PC-9 (cell line): ENCODE results near the gene ADGRG7. TPM values are rescaled to one million over a fixed set of nuclear protein-coding genes. Genes with fewer than 3 reads are reported as not detected.

Experiments
- BruUV-seq: library from RNA; stranded (reverse); fragments of 400-500 nt; replicated peaks from 2 replicates; lab custom pipeline; 2021; lab: Mats Ljungman, UMichigan
- CTCF ChIA-PET: fragments of 300-600 bp; sonication (Branson Sonifier 250); formaldehyde crosslinking; loops from one replicate; lab custom pipeline; 2022; ENCODE audit warnings: antibody characterized with exemption; lab: Charles Lee
- POLR2A ChIA-PET: fragments of 300-600 bp; sonication (Branson Sonifier 250); formaldehyde crosslinking; loops from one replicate; lab custom pipeline; 2022; ENCODE audit warnings: antibody characterized with exemption; ENCODE audit not compliant: unreplicated experiment; lab: Charles Lee
- DNase-seq, 2 experiments: peaks; one replicate each; pipeline versions ENCODE4 v3.0.0 to v3.0.0-alpha.2; 2015 to 2022; ENCODE audit warnings: mixed read lengths in 1 of 2
- H2AFZ ChIP-seq: fragments of 200-600 bp; sonication (generic); 2 replicates; pipeline ENCODE4 v1.8.1; 2017; ENCODE audit warnings: antibody characterized with exemption
- H3F3A ChIP-seq: fragments of 200-600 bp; sonication (generic); 2 replicates; pipeline ENCODE4 v1.8.1; 2017; ENCODE audit warnings: antibody characterized with exemption, mild to moderate bottlenecking, low read depth; ENCODE audit not compliant: insufficient read depth
- H3K27ac ChIP-seq: fragments of 200-600 bp; sonication (generic); 2 replicates; pipeline ENCODE4 v1.6.1; 2016; ENCODE audit warnings: mixed run types
- H3K27me3 ChIP-seq: fragments of 200-600 bp; sonication (generic); 2 replicates; pipeline ENCODE4 v1.6.1; 2016; ENCODE audit warnings: low read depth, mixed run types; ENCODE audit not compliant: insufficient read depth
- H3K36me3 ChIP-seq: fragments of 200-600 bp; sonication (generic); 2 replicates; pipeline ENCODE4 v1.6.1; 2016; ENCODE audit warnings: low read depth, mixed run types
- H3K4me1 ChIP-seq: fragments of 200-600 bp; sonication (generic); replicated peaks from 2 replicates; pipeline ENCODE4 v1.6.1; 2016; ENCODE audit warnings: mixed run types; ENCODE audit not compliant: insufficient read depth
- H3K4me2 ChIP-seq: fragments of 200-600 bp; sonication (generic); 2 replicates; pipeline ENCODE4 v1.6.1; 2017; ENCODE audit warnings: mixed run types
- H3K4me3 ChIP-seq: fragments of 200-600 bp; sonication (generic); 2 replicates; pipeline ENCODE4 v1.6.1; 2016; ENCODE audit warnings: mixed run types
- H3K79me2 ChIP-seq: fragments of 200-600 bp; sonication (generic); 2 replicates; pipeline ENCODE4 v1.6.1; 2017; ENCODE audit warnings: low read depth, mixed run types
- H3K9me2 ChIP-seq: fragments of 200-600 bp; sonication (generic); 2 replicates; pipeline ENCODE4 v1.8.1; 2017; ENCODE audit warnings: mild to moderate bottlenecking; ENCODE audit not compliant: insufficient read depth
- H3K9me3 ChIP-seq: fragments of 200-600 bp; sonication (generic); 2 replicates; pipeline ENCODE4 v1.8.1; 2016; ENCODE audit warnings: low read depth; ENCODE audit not compliant: insufficient read depth
- H4K20me1 ChIP-seq: fragments of 200-600 bp; sonication (generic); 2 replicates; pipeline ENCODE4 v1.8.1; 2017; ENCODE audit not compliant: insufficient read depth
- EZH2 ChIP-seq: fragments of 200-600 bp; sonication (generic); IDR thresholded peaks from 2 replicates; pipeline ENCODE4 v1.8.0; 2017; ENCODE audit warnings: antibody characterized with exemption, low read depth
- intact Hi-C: fragments of 100-400 bp; cut with micrococcal nuclease; formaldehyde crosslinking; loops from one replicate; pipeline ENCODE4 v1.10.0; 2022; ENCODE audit not compliant: unreplicated experiment
- total RNA-seq: library from RNA; stranded (reverse); gene quantifications from 2 replicates; pipeline ENCODE4 v1.2.3, GENCODE V29; 2021
- TF ChIP-seq, protein P1 (sequence below): fragments of 200-600 bp; sonication (generic); conservative IDR thresholded peaks from 2 replicates; pipeline ENCODE4 v1.6.1; 2017; ENCODE audit warnings: mixed run types, antibody characterized with exemption, mild to moderate bottlenecking, moderate library complexity

Gene ADGRG7
- total RNA-seq, 1 experiment from 2014 or later, result not detected

DNA sequence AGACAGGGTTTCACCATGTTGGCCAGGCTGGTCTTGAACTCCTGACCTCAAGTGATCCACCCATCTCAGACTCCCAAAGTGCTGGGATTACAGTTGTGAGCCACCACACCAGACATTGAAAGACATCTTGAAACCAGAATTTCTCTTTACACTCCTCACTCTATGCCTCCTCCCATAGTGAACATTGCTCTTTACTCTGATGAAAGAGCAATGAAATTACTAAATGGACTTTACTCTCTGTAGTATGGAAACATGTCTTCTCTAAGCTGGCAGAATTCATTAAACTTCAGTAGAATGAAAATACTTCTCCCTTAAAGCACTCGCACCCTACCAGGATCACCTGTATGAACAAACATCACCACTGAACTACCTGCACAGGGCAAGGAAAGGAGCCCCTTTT, 72.1 kb downstream of the ADGRG7 start:
- Histone ChIP-seq H3K27me3 (no peaks in the 10 kb centered on the region), H3K27ac (no peak overlapping the region), H3K36me3 (no peaks in the 10 kb centered on the region), H3K4me2 (no peak overlapping the region), H3K4me1 (no peaks in the 10 kb centered on the region), H4K20me1 (no peaks in the 10 kb centered on the region), H2AFZ (no peak overlapping the region), H3K9me3 (no peaks in the 10 kb centered on the region), H3K79me2 (no peaks in the 10 kb centered on the region), H3F3A (no peaks in the 10 kb centered on the region), H3K9me2 (no peaks in the 10 kb centered on the region), H3K4me3 (no peak overlapping the region)
- ChIA-PET CTCF (no interaction called here), POLR2A (no interaction called here)
- intact Hi-C loops, result no loop called here
- no TSS peak for BruUV-seq
- no peak for DNase-seq
- no peak for TF ChIP-seq EZH2
- TF ChIP-seq, protein P1, sequence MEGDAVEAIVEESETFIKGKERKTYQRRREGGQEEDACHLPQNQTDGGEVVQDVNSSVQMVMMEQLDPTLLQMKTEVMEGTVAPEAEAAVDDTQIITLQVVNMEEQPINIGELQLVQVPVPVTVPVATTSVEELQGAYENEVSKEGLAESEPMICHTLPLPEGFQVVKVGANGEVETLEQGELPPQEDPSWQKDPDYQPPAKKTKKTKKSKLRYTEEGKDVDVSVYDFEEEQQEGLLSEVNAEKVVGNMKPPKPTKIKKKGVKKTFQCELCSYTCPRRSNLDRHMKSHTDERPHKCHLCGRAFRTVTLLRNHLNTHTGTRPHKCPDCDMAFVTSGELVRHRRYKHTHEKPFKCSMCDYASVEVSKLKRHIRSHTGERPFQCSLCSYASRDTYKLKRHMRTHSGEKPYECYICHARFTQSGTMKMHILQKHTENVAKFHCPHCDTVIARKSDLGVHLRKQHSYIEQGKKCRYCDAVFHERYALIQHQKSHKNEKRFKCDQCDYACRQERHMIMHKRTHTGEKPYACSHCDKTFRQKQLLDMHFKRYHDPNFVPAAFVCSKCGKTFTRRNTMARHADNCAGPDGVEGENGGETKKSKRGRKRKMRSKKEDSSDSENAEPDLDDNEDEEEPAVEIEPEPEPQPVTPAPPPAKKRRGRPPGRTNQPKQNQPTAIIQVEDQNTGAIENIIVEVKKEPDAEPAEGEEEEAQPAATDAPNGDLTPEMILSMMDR, result no peak

DNA sequence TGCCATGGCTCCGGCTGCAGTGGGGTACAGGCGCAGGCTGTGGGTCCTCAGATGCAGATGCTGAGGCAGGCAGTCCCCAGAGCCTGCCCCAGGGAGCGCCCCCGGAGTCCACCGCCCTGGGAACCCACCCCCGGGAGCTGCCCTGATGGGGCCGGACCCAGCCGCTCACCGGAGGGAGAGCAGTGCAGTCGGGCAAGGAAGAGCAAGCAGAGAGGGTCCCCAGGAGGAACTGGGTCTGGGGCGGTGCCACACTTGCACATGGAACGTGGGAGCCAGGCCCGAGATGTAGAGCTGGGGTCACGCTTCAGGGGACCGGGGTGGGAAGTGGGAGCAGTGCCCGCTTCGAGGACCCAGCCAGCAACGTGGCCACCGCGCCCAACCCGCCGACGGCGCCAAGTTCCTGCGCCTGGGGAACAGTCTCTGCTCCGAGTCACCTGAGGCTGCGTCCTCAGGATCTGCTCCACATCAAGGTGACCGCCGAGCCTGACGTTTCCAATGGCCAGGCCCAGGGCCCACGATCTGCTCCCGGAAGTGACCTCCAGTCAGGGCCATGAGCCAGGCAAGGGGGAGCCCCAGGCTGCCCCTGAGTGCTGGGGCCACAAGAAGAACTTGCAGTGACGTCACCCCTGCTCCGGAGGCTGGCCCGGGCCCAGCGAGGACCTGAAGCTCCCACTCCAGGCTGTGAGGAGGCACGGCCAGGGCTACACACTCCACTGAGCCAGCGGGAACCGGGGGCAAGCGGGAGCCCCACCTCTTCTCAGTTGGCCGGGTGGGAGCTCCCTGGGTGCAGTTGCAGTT, 72.9 kb downstream of the ADGRG7 start:
- no peak for TF ChIP-seq EZH2
- TF ChIP-seq, protein P1, result no peak
- no TSS peak for BruUV-seq
- no peaks in the 10 kb centered on the region for H3F3A ChIP-seq
- H3K4me3 ChIP-seq, result no peak overlapping the region
- H3K4me2 ChIP-seq, result no peak overlapping the region
- H4K20me1 ChIP-seq, result no peaks in the 10 kb centered on the region
- no peaks in the 10 kb centered on the region for H3K36me3 ChIP-seq
- H3K27me3 ChIP-seq, result no peaks in the 10 kb centered on the region
- no peaks in the 10 kb centered on the region for H3K4me1 ChIP-seq
- no peak for DNase-seq
- POLR2A ChIA-PET, result no interaction called here
- no peaks in the 10 kb centered on the region for H3K9me2 ChIP-seq
- H3K27ac ChIP-seq, result no peak overlapping the region
- CTCF ChIA-PET, result no interaction called here
- intact Hi-C loops, result no loop called here
- no peaks in the 10 kb centered on the region for H3K79me2 ChIP-seq
- no peak overlapping the region for H2AFZ ChIP-seq
- no peaks in the 10 kb centered on the region for H3K9me3 ChIP-seq

DNA sequence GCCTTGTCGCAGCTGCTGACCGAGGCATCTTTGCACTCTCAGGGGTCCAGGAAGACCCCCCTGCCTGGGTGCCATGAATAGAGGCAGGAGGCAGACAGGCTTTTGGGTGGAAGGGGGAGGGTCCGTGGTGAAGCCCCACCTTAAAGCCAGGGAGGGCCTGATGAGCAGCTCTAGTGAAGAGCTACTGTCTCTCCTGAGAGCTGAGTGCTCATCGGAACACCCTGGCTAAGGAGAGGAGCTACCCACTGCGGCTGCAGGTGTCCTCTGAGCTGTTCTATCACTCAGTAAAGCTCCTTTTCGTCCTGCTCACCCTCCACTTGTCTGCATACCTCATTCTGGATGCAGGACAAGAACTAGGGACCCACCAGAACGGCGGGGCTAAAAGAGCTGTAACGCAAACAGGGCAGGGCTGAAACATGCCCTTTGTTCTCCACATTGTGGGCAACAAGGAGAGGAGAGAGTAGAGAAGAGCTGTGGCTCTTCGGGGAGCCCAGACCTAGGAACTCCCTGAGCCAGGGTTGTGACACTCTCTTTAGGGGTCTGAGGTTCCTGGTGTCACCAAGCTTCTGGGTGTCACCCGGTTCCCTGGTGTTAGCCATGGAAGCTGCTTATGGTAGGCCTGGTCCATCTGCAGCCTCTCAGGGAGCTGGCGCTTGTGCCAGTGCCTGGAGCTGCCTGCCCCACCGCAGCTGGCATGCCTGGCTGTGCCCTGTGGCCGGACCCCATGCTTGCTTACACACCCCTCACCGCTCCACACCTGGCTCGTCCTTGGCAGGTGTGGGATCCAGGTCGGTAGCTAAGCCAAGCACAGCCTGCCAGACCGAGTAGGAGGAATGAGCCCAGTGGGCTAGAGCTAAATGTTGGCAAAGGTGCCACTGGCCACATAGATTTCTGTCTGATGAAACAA, 73.7 kb downstream of the ADGRG7 start:
- no peaks in the 10 kb centered on the region for H3K9me3 ChIP-seq
- H3K27ac ChIP-seq, result no peak overlapping the region
- H3K79me2 ChIP-seq, result no peaks in the 10 kb centered on the region
- no TSS peak for BruUV-seq
- H2AFZ ChIP-seq, result peak overlapping the region; percentile 53; the same call in 1 of the 2 replicates
- no peaks in the 10 kb centered on the region for H3K27me3 ChIP-seq
- CTCF ChIA-PET, result no interaction called here
- TF ChIP-seq, protein P1, result no peak
- TF ChIP-seq EZH2, result no peak
- DNase-seq, result no peak
- H3K4me3 ChIP-seq, result no peak overlapping the region
- no peaks in the 10 kb centered on the region for H3K36me3 ChIP-seq
- no peaks in the 10 kb centered on the region for H3K9me2 ChIP-seq
- intact Hi-C loops, result no loop called here
- H3F3A ChIP-seq, result no peaks in the 10 kb centered on the region
- no peaks in the 10 kb centered on the region for H3K4me1 ChIP-seq
- H3K4me2 ChIP-seq, result no peak overlapping the region
- no peaks in the 10 kb centered on the region for H4K20me1 ChIP-seq
- POLR2A ChIA-PET, result interaction anchor here (0.6 kb wide), 2 partner anchors 25 to 938 kb away, joined by 3 to 7 read pairs; no protein-coding TSS in a partner anchor
